GM18909 (cell line): Measurements from ENCODE around the gene CAMK1.

Experiments used
- ATAC-seq: cut with Tn5 transposase; IDR thresholded peaks from one replicate; pipeline ENCODE4 v1.9.1; 2021; ENCODE audit warnings: mild to moderate bottlenecking; ENCODE audit not compliant: unreplicated experiment, poor library complexity

The CAMK1 gene

GRCh38 chr3:9769426-9770275, at the start of gene CAMK1:
Gene CAMK1, minus strand, starts transcription at chr3:9769947. Its CDS starts 2,198 bp downstream, at chr3:9767749.
- ATAC-seq = peak; percentile 69

GRCh38 chr3:9818666-9819335, 49.1 kb upstream of the CAMK1 start:
- ATAC-seq = no peak

DNA sequence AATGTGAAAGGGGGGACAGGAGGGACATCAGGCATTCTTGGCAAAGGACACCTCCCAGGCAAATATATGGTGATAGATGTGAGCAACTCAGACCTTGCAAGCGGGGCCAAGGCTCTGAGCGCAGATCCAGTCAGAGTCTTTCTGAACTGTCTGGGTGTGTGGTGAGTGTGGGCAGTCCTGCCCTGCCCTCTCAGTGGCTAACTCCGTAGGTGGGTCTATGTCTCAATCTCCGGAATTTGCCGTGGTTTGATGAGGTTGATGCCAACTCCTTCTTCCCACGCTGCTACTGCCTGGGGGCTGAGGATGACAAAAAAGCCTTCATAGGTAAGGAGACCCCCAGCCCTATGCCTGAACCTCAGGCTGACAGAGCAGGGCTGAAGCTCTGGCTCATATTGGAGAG, 47.7 kb upstream of the CAMK1 start:
- ATAC-seq = no peak

DNA sequence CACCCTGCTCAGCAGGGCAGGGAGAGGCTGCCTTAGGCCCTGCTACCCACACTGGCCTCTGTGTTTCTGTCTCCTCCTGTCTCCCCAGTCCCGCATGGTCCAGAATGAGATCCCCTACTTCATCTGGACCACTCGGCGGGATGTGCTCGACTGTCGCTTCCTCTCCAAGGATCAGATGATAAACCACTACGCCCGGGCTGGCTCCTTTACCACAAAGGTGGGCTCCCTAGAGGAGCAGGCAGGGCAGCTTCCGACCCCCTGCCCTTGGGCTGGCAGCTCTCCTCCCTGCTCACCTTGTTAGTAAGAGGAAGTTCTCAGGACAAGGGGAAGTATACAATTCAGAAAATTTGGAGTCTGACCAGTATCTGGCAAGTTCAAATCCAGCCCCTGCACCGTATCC, 46.2 kb upstream of the CAMK1 start:
- no peak for ATAC-seq

- ATAC-seq = no peak
These were observed 43.2 kb upstream of the CAMK1 start for GRCh38 chr3:9812870-9813483.

DNA sequence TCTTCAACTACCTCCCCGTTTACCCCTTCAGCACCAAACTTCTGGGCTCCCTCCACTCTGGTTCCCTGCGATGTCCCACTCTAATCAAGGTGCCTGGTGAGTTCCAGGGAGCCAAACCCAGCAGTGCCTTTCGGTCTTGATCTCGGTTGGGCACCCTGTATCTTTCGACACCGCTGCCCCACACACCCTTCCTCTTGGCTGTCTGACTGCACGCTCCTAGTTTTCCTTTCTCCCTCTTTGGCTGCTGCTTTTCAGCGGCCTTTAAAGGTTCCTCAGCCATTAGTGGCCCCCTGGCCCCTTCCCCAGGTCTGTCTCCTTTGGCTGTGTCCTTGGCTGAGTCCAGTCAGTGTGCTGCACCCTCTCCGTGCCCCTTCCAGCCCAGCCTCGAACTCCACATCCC, 41.1 kb upstream of the CAMK1 start:
- ATAC-seq = no peak

DNA sequence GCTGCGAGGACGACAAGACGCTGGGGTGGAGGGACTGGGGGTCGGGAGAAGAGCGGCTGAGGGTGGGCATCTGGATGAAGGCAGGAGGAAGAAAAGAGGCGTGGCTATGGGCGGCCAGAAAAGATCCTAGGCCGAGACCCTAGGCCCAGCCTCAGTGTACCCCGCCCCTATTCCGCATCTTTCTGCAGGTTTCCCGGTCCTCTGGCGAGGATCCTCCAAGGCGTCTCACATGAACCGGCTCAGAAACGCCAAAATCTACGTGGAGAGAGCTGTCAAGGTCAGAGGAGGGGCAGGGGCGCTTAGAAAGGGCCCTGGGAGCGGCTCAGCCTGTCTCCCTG, 40.7 kb upstream of the CAMK1 start:
- no peak for ATAC-seq

DNA sequence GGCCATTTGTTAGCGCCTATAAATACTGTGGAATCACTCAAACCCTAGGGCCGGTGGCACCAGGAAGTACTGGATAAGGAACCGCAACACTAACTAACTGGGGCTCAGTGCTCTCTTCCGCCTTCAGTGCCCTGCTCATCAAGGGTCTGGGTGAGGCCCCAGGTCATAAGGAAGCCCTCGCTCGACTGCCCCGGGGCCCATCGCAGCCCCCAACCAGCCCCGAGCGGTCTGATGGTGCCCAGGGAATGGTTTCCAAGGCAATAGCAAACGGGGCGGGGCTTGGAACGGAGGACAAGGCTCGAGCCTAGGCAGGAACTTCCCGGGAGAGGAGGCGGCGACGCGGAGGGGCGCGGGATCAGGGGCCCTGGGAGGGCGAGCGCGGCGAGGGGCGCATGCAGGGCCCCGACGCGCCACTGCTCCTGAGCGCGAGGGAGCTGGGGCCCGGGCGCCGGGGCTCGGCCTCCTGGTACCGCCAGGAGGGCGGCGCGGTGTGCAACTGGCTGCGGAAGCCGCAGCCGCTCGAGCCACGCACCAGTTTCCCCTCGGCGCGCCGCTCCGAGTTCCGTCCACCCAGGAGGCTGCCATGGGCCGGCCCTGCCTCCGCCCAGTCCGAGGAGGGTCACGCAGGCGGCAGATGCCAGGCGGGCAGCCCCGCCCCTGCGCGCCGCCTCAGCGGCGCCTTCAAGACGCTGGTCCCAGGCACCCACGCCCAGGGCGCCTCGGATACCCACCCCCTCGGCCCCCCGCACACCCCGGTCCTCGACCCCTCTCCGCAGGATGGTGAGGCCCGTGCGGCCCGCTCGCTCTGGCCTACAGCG, 40.1 kb upstream of the CAMK1 start, which contains the start of gene TTLL3:
TTLL3 (plus strand) TSS at position 648 of the 818 bp plus-strand sequence. CDS start 400 bp downstream, outside the sequence.
- ATAC-seq = peak; percentile 52

GRCh38 chr3:9809239-9809614, 39.5 kb upstream of the CAMK1 start:
- ATAC-seq = no peak

DNA sequence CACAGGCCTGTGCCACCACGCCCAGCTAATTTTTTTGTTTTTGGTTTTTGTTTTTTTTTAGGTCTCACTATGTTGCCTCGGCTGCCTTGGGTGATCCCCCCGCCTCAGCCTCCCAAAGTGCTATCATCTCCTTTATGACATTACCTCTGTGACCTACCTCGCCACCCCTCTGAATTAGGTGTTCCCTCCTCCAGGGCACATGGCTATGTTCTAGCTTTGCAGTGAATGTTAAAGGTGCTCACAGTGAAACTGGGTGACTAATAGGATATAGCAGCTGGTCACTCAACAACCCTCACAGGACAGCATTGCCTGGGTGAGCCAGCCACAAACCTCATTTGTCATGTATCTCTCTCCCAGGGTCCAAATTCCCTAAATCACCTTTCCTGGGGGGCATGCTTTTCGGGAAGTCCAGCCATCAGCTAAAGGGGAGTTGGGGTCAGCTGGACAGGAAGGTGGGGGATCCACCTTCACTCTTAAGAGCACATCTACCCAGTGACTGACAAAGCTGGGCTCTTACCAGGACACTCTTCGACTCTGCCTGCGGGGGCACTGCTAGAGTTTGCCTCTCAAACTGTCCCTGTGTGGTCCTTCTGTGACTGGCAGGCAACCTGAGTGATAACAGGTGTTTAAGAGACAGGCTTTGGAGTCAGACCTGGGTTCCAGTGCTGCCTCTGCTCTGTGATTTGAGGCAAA, 38.7 kb upstream of the CAMK1 start:
- peak; percentile 55 for ATAC-seq

- ATAC-seq = no peak
These were observed 38.2 kb upstream of the CAMK1 start for GRCh38 chr3:9807981-9808344.

DNA sequence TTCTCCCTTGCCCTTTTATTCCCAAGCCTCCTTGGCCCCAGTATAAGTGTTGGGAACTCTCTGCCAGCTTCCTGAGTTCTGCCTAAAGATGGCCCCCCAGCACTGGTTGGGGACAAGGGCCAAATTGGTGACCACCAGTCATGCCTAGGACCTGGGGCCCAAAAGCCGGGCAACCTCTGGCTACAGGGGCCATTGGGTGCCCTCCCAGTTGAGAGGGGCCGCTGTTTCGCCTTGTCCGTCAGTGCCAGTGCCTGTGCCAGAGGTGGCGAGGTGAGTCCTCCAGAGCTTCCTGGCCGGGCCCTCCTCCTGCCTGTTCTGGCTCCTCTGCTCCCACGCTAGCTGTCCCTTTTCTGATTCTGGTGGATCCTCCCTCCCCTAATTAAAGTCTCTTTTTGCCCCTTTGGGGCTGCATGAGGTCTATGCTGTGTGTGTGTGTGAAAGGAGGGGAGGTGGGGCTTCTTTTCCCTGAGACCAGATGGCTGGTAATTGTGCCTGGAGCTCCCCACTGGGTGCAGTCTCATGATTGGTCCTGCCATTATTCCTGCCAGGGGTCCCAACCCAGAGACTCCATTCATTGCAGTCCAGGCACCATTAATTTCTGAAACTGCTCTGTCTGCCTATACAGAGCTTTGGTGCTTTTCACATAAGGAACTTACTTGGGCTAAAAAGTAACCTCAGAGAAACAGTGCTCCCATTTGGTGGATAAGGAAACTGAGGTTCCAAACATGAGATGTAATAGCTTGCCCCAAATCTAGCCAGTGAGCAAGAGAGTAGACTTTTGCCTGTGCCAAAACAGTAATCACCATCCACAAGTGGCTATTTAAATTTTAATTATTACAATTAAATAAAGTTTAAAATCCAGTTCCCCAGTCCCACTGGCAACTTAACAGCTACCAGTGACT, 37.2 kb upstream of the CAMK1 start:
- ATAC-seq = no peak

- ATAC-seq = no peak
These were observed 36.4 kb upstream of the CAMK1 start for GRCh38 chr3:9806137-9806536.

DNA sequence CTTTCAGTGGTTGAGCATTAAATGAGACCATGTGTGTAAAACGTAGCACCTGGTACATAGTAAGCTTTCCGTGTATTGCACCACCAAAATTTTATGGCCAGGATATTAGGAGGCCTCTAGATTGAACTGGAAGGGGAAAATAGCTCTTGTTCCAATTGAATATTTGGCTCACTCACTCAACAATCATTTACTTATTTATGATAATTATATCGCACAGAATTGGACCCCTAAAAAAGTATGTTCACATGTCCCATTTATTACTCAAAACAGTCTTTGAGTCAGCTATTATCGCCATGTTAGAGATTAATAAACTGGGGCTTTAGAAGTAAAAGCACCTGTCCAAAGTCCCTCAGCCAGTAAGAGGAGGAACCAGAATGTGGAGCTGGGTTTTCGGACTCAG, 35.2 kb upstream of the CAMK1 start:
- no peak for ATAC-seq

GRCh38 chr3:9803494-9803893, 33.7 kb upstream of the CAMK1 start:
- no peak for ATAC-seq

DNA sequence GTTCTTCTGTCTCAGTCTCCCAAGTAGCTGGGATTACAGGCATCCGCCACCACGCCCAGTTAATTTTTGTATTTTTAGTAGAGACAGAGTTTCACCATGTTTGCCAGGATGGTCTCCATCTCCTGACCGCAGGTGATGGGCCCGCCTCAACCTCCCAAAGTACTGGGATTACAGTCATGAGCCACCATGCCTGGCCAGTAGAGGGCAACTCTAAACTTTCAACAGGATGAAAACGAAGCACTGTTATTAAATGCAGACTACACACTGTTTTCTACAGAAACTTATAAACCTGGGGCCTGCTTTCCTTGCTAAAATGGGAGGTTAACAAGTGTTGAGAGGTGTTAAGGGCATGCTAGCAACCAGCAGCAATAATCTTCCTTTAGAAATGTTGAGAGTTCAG, 30.8 kb upstream of the CAMK1 start:
- ATAC-seq = no peak

DNA sequence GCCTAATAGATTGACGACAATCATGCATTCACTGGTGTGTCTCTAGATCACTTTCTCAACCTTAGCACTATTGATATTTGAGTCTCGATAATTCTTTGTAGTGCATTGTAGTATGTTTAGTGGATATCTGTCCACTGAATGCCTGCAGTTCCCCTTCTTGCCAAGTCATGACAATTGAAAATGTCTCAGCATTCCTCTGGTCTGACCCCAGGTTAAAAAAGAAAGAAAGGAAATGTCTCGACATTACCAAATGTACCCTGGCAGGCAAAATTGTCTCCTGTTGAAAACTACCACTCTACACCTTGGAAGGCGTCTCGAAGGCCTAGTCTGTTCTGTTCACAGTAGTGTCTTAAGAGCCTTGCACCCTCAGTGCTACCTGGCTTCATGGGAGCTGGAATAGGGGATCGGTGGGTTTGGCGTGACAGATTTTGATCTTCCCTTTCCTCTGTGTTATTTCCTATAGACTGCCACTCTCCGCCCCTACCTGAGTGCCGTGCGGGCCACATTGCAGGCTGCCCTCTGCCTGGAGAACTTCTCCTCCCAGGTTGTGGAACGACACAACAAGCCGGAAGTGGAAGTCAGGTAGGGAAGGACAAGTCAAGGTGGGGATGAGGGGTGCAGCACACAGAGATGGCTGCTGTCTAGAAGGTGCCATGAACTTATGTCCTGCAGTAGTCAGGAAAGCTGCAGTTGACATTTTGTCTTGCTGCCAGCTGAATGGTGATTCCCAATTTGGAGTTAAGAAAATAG, 27.6 kb upstream of the CAMK1 start:
- no peak for ATAC-seq

GRCh38 chr3:9795207-9795606, 25.5 kb upstream of the CAMK1 start:
- no peak for ATAC-seq
